GM21786 (cell line): ENCODE measurements around the gene TPPP2.
"Not testable (repeated sequence)": the region's sequence is repeated elsewhere in the genome, so short reads cannot be mapped to it uniquely, and the experiment has no call there.

Source experiments
- ATAC-seq: cut with Tn5 transposase; IDR thresholded peaks from one replicate; pipeline ENCODE4 v1.9.1; 2021; ENCODE audit not compliant: unreplicated experiment

The TPPP2 gene

GRCh38 chr14:21029917-21030316 is at the start of gene TPPP2:
TPPP2 (plus strand) TSS chr14:21030217; CDS start chr14:21030582, 365 bp downstream.
- ATAC-seq = no peak

DNA sequence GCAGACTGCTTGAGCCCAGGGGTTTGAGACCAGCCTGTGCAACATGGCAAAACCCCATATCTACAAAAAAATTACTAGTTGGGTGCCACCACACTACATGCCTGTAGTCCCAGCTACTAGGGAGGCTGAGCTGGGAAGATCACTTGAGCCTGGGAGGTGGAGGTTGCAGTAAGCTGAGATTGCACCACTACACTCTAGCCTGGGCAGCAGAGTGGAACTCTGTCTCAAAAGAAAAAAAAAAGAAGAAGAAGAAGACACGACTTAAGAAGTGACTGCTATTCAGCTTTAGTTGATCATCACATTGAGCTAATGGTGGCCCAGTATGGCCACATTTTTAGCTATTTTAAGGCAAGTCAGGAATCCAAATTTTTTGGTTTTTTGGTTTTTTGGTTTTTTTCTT is 49.1 kb upstream of the TPPP2 start:
- no peak for ATAC-seq

DNA sequence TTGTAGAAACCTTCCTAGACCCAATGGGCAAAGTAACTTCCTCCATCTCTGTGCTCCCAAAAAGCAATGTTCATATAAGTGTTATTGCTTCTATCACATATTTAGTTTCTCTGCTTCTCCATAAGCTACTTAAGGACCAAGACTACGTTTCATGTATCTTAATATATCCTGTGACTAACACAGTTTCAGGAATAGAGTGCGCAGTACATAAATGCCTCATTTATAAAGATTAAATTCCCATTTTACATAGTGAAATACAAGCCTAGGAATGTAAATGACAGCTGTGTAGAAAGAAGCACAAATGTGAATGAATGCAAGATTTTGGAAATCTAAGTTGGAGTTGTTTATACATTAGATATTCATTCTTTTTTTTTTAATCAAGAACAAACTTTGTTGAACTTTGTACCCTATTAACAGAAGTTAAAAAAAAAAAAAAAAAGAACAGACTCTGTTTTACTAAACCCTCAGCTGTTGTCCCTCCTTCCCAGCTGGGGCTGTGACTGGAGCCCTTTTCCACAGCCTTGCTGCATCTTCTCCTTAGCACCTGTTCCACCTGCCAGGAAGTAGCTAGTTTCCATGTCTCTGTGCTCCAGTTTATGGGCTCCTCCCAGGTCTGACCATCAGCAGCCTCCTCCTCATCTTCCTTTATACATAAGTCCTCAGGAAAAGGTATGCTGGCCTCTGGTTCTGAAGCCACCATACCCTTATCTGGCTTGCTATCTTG is 47.2 kb upstream of the TPPP2 start:
- ATAC-seq = no peak

GRCh38 chr14:20985650-20986049 is 44.4 kb upstream of the TPPP2 start:
- not testable (repeated sequence) for ATAC-seq

GRCh38 chr14:20986811-20987210 is 43.2 kb upstream of the TPPP2 start:
- ATAC-seq = no peak

DNA sequence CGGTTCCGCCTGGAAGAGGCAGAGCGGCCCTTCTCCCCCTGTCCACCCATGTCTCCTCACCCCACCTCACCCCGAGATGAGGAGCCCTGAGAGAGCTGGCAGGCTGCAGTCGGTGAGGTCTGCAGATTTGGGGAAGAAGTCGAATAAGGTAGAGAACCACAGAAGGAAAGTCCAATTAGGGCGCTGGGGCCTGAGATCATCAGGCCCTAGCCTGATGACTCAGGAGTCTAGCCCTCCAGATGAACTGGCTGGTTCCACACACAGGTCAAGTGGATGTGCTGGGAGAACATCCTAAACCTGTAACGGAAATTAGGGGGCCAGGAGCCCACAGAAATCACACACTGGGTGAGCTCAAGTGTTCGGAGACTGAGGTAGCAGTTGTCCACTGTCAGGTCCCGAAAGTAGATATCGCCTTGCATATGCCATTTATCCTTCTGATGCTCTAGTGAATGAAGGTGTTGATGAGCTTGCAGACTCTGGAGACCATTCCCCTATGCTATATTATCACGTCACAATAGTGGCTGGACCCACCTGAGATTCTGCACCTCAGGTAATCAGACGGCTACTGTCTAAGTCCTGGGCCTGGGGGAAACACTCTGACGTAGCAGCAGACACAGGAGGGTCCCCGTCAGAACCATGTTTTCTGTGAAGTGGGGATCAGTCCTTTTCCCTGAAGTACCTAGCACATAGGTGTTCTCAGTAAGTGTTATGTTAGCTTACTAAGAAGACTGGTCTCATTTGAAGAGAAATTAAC is 41.1 kb upstream of the TPPP2 start:
- no peak for ATAC-seq

DNA sequence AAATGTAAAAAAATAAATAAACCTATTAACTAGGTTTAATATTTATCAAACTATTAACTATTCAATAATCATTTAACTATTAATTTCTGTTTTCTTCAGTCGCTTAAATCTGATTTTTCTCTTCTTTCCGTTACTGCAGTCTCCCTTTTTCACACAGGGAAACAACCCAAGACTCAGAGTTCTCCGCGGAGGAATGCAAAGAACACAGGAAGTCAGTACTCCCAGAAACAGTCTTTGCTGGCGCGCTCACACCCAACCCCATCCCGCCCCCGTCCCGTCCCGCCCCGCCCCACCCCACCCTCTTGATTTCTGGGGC is 40.6 kb upstream of the TPPP2 start:
- no peak for ATAC-seq

DNA sequence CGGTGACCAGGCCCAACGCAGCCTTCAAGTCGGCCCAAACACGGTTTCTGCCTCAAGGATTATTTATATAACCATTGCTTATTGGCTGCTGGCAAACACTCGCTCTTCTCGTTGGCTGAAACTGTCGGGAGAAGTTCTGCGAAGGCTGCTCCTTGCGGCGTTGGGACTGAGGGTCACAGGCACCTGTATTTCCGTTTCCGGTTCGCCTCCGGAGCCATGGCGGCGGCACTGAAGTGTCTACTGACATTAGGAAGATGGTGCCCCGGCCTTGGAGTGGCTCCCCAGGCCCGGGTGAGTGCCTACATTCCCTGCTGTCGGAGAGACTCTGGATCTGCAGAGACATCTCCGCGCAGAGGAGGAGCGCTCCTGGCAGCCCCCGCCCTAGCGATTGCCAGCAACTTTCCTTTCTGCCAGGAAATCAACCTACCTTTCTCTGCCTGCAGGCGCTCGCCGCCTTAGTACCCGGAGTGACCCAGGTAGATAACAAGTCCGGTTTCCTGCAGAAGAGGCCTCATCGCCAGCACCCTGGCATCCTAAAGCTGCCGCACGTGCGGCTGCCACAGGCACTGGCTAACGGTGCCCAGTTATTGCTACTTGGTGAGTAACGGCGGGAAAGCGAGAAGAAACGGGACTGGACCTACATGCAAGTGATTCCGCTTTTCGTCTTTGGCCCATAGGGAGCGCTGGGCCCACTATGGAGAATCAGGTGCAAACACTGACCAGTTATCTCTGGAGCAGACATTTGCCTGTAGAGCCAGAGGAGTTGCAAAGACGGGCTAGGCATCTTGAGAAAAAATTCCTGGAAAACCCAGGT is 40.0 kb upstream of the TPPP2 start, which contains the start of gene METTL17:
Gene METTL17, plus strand, starts transcription at position 194 of the 814 bp plus-strand sequence. Its CDS starts 23 bp downstream, at position 217.
- ATAC-seq = peak; percentile 97

DNA sequence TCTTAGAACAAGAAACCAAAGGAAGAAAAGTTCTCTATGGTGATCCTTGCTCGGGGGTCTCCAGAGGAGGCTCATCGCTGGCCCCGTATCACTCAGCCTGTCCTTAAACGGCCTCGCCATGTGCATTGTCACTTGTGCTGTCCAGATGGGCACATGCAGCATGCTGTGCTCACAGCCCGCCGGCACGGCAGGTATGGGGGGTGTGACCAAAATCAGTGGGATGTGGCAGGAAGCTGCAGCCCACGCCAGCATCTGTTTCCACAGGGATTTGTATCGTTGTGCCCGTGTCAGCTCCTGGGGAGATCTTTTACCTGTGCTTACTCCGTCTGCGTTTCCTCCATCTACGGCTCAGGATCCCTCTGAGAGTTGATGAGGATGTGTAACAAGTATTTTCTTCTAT is 33.5 kb upstream of the TPPP2 start:
- ATAC-seq = no peak

DNA sequence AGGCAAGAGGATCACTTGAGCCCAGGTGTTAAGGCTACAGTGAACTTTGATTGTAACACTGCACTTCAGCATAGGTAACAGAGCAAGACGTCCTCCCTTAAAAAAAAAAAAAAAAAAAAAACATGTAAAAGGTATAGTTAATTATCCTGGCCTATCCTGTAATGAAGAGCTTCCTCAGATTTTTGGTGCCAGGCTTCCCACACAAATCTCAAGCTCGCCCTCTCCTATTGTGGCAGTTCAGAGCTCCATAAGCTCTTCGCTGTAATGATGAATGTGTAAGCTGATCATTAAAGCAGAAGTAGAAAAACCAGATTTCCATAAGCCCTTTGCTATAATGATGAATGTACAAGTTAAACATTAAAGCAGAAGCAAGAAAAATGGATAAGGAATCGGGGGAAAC is 32.9 kb upstream of the TPPP2 start:
- no peak for ATAC-seq

- ATAC-seq = no peak
Measured at GRCh38 chr14:20997564-20997963, 32.5 kb upstream of the TPPP2 start.

DNA sequence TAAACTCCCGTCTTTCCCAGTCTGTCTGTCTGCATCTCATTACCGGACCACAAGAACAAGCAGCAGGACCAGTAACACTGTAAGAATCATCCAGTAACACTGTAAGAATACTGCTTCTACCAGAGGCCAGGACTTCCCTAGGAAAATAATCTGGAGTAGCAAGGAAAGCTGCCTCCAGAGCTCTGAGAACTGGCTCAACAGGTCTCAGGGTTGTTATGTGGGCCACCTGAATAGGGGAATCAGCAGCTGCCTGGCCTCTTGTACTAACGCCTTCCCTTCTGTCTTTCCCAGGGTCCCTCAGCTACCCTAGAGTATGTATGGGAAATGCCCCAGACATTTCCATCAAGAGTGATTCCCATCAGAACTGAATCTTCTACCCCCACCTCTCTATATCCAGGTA is 31.9 kb upstream of the TPPP2 start:
- ATAC-seq = no peak

GRCh38 chr14:20998674-20999366 is 31.2 kb upstream of the TPPP2 start, which contains the start of gene SLC39A2:
SLC39A2 (plus strand) TSS chr14:20999293; CDS start chr14:20999447, 154 bp downstream.
- no peak for ATAC-seq

DNA sequence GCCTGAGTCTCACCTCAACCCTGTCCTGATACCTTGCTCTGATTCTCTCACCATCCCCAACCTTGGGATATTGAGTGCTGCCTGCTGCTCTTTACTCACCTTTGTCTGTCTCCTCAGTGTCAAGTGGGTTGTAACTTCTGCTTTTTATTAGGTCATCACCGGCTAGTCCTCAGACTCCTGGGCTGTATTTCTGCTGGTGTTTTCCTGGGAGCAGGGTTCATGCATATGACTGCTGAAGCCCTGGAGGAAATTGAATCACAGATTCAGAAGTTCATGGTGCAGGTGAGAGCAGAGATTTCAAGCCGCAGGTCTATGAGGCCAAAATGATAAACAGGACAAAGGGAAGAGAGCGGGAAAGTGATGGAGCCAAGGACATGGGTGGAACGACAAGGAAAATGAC is 30.4 kb upstream of the TPPP2 start:
- no peak for ATAC-seq

GRCh38 chr14:21001218-21001617 is 28.8 kb upstream of the TPPP2 start:
- no peak for ATAC-seq

DNA sequence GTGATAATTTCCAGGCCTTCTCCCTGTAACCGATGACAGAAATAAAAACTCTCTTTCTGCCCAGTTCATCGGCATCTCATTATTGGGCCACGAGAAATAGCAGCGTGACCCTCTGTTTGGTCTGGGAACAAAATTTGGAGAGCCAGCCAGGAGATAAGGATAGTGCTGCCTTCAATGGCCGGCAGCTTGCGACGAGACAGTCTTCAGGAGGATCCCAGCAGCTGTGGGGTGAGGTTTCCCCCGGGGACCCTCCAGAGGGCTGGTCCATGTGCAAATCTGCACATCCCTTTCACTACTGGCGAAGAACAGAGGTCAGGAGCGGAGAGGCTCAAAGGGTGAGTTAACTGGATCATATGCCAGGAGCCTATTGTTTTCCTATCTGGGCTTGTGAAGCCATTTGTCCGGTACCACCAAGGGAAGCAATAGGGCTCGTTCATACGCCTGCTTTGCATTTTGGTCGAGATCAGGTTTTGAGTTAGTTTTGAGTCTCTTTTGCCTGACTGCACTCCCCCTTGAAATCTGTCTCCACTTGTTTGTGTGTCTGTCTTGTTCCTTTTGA is 26.1 kb upstream of the TPPP2 start:
- no peak for ATAC-seq

DNA sequence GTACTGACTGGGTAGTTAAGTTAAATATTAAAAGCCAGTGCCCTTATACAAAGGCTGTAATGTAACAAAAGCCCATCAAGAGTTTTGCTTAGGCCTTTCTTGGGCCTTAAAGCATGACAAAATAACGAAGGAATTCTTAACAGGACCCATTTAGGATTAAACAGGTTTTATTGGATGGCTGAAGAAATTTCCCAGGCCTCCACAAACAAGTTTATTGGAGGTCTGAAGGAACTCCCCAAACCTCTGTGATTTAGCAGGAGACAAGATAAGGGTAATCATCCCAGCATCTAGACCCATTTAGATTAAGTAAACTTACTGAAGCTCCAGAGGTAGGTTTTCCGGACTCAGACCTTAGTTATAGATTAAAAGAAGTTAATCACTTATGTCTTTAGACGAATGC is 20.3 kb upstream of the TPPP2 start:
- ATAC-seq = not testable (repeated sequence)

GRCh38 chr14:21011136-21011535 is 18.9 kb upstream of the TPPP2 start:
- no peak for ATAC-seq

GRCh38 chr14:21014761-21015190 is 15.2 kb upstream of the TPPP2 start:
- ATAC-seq = no peak

GRCh38 chr14:21015312-21015711 is 14.7 kb upstream of the TPPP2 start:
- no peak for ATAC-seq
